ENCODE results near the gene KRT74. TPM values are rescaled to one million over a fixed set of nuclear protein-coding genes. Genes with fewer than 3 reads are reported as not detected.

KRT74 gene
- total and polyA plus RNA-seq, 4 donors, result not detected

DNA sequence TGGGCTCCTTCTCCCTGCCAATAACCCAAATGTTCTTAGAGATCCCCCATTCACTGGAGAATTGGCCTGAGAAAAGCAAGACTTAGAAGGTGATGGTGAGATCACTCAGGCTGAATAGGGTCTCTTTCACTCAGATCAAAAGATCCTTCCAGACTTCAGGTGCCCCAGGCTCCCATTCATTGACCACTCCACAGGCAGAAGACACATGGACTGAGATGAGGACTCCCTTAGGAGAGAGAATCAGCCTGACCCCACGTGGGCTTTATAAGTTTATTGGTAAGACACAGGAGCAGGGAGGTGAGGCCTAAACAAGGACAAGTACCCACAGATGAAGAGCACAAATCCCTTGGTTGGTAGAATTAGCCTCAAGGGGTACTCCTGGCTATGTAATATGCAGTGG is 33.7 kb upstream of the KRT74 start:
- Histone ChIP-seq H3K9ac (ENCODE audit: low read depth in 1 of 2, low read length in 2 of 2) (no peak overlapping the region), H3K9me3 (ENCODE audit: control insufficient read depth in 4 of 4, low read length in 3 of 4) (no peaks in the 10 kb centered on the region), H3K36me3 (ENCODE audit: control insufficient read depth in 4 of 4, insufficient read depth in 3 of 4, low read depth in 1 of 4, low read length in 3 of 4) (no peaks in the 10 kb centered on the region), H3K27me3 (ENCODE audit: control insufficient read depth in 4 of 4, insufficient read depth in 4 of 4, low read length in 3 of 4) (peaks cover 0 to 3% (median under 1%) of the 10 kb centered on the region in 4 donors), H3K4me3 (ENCODE audit: low read depth in 1 of 3, low read length in 3 of 3) (no peak overlapping the region), H3K27ac (ENCODE audit: low read depth in 1 of 2, low read length in 2 of 2) (no peak overlapping the region), H3K4me1 (ENCODE audit: control insufficient read depth in 4 of 4, insufficient read depth in 4 of 4, low read length in 3 of 4) (no peaks in the 10 kb centered on the region)
- DNase-seq (ENCODE audit: low spot score), result no peak
- TF ChIP-seq HNF4G (IDR thresholded peaks at IDR 0.05), result no peak
- TF ChIP-seq RAD21 (IDR thresholded peaks at IDR 0.05), result no peak
- TF ChIP-seq HNF4A (conservative IDR thresholded peaks at IDR 0.05), result no peak
- no peak for TF ChIP-seq MAX (IDR thresholded peaks at IDR 0.05)
- no peak for TF ChIP-seq GABPA (IDR thresholded peaks at IDR 0.05 in 1 of 2, conservative IDR thresholded peaks at IDR 0.05 in 1 of 2)
- no peak for TF ChIP-seq YY1 (IDR thresholded peaks at IDR 0.05)
- TF ChIP-seq ZBTB33 (IDR thresholded peaks at IDR 0.05), result no peak
- TF ChIP-seq JUND (IDR thresholded peaks at IDR 0.05), result no peak
- TF ChIP-seq, protein P1, sequence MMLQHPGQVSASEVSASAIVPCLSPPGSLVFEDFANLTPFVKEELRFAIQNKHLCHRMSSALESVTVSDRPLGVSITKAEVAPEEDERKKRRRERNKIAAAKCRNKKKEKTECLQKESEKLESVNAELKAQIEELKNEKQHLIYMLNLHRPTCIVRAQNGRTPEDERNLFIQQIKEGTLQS (IDR thresholded peaks at IDR 0.05), result no peak
- TF ChIP-seq TAF1 (conservative IDR thresholded peaks at IDR 0.05), result no peak
- no peak for TF ChIP-seq FOXA2 (IDR thresholded peaks at IDR 0.05)
- TF ChIP-seq NR2F2 (IDR thresholded peaks at IDR 0.05), result no peak
- no peak for TF ChIP-seq SP1 (IDR thresholded peaks at IDR 0.05)
- no peak for TF ChIP-seq RXRA (IDR thresholded peaks at IDR 0.05)
- TF ChIP-seq FOXA1 (IDR thresholded peaks at IDR 0.05), result no peak
- TF ChIP-seq REST (IDR thresholded peaks at IDR 0.05), result no peak
- no peak for TF ChIP-seq CTCF (IDR thresholded peaks at IDR 0.05; ENCODE audit: low read depth, low read length, missing input control)
- TF ChIP-seq EGR1 (IDR thresholded peaks at IDR 0.05; ENCODE audit: low read depth in 2 of 2), result no peak
- 55% methylated on average over 1 of the region's 1 CpG for WGBS

All from liver (tissue), 9 donors.